Activated naive CD8-positive, alpha-beta T cell treated with anti-CD3 and anti-CD28 coated beads, Interleukin-2, amount 10 ng/mL, durations not matched to agents 7 days and 5 days (primary cell): ENCODE results near the gene ITGAX. TPM values are rescaled to one million over a fixed set of nuclear protein-coding genes. Genes with fewer than 3 reads are reported as not detected.

Source experiments
- ATAC-seq: fragments of 150-1000 bp; cut with Tn5 transposase; one replicate; pipeline ENCODE4 v1.10.0; 2021; ENCODE audit warnings: low read depth, moderate library complexity
- POLR2A ChIA-PET: fragments of 350-600 bp; sonication (Branson Sonifier 250); formaldehyde crosslinking; loops from one replicate; lab custom pipeline; 2021; ENCODE audit warnings: antibody characterized with exemption; lab: Charles Lee
- DNase-seq: peaks from one replicate; pipeline ENCODE4 v3.0.0; 2021
- H3K27ac Mint-ChIP-seq: one replicate; pipeline ENCODE4 v1.8.0; 2022; ENCODE audit warnings: mild to moderate bottlenecking, mixed read lengths
- H3K27me3 Mint-ChIP-seq: one replicate; pipeline ENCODE4 v1.8.0; 2022; ENCODE audit warnings: mild to moderate bottlenecking, moderate library complexity, mixed read lengths
- H3K36me3 Mint-ChIP-seq: one replicate; pipeline ENCODE4 v1.8.0; 2021; ENCODE audit warnings: mild to moderate bottlenecking, mixed read lengths
- H3K4me1 Mint-ChIP-seq: one replicate; pipeline ENCODE4 v1.8.0; 2021; ENCODE audit warnings: mixed read lengths
- H3K4me3 Mint-ChIP-seq: one replicate; pipeline ENCODE4 v1.8.0; 2022; ENCODE audit warnings: mild to moderate bottlenecking, moderate library complexity, mixed read lengths
- H3K9me3 Mint-ChIP-seq: one replicate; pipeline ENCODE4 v1.8.0; 2021; ENCODE audit warnings: mixed read lengths
- total RNA-seq, 2 experiments: library from RNA; stranded (reverse); gene quantifications; one replicate each; pipeline ENCODE4 v1.2.3, GENCODE V29; 2021

ITGAX gene
- total RNA-seq, 2 experiments from 2014 or later = 26.4 to 26.7 TPM

DNA sequence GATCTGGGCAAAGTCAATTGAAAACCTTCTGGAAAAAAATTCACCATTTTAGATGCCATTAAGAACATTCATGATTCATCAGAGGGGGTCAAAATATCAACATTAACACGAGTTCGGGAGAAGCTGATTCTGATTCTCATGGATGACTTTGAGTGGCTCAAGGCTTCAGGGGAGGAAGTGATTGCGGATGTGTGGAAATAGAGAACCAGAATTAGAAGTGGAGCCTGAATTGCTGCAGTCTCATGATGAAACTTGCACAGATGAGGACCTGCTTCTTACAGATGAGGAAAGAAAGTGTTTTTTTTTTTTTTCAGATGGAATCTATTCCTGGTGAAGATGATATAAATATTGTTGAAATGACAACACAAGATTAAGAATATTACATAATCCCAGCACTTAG, 12.9 kb downstream of the ITGAX start:
- DNase-seq (no peak), ATAC-seq (no peak)
- no peak overlapping the region for H3K27ac Mint-ChIP-seq
- peaks cover 35% of the 10 kb centered on the region for H3K4me1 Mint-ChIP-seq
- POLR2A ChIA-PET = interaction anchor here (0.6 to 0.9 kb wide), 2 partner anchors 14 to 90 kb away, joined by 3 to 7 read pairs; no protein-coding TSS in a partner anchor
- H3K9me3 Mint-ChIP-seq = no peaks in the 10 kb centered on the region
- H3K4me3 Mint-ChIP-seq = peak overlapping the region; percentile 48
- H3K27me3 Mint-ChIP-seq = no peaks in the 10 kb centered on the region
- H3K36me3 Mint-ChIP-seq = peaks cover 10% of the 10 kb centered on the region

- H3K27ac Mint-ChIP-seq = no peak overlapping the region
- no peak overlapping the region for H3K4me3 Mint-ChIP-seq
- peaks cover 2% of the 10 kb centered on the region for H3K9me3 Mint-ChIP-seq
- ATAC-seq (no peak), DNase-seq (no peak)
- POLR2A ChIA-PET = no interaction called here
- H3K4me1 Mint-ChIP-seq = peaks cover 23% of the 10 kb centered on the region
- peaks cover 13% of the 10 kb centered on the region for H3K36me3 Mint-ChIP-seq
- peaks cover 2% of the 10 kb centered on the region for H3K27me3 Mint-ChIP-seq
Observed at GRCh38 chr16:31371008-31371407, 16.0 kb downstream of the ITGAX start.

DNA sequence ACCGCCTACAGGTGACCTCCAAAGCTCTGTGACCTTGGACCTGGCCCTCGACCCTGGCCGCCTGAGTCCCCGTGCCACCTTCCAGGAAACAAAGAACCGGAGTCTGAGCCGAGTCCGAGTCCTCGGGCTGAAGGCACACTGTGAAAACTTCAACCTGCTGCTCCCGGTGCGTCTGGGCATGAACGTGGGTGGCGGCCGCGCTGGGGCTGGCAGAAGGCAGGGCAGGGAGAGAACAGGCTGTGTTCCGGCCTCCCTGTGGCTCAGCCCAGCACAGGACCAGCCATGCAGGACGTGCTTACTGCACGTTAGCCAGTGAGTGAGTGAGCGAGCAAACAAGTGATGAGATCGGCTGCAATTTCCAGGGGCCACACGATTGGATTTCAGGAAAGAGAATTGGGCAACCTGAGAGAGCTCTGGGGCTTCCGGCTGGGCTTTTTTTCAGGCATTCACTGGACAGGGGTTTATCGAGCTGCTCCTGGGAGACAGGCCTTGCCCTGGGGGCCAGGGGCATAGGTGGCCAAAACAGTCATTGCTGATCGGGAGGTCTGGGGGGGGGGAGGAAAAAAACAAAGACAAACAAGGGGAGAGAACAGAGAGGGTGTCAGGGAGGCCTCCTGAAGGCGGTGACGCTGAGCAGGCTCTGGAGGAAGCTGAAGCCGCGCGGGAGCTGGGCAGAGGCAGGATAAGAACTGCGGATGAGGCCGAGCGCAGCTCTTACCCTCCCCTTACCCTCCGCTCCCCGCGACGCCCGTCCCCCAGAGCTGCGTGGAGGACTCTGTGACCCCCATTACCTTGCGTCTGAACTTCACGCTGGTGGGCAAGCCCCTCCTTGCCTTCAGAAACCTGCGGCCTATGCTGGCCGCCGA, 16.9 kb downstream of the ITGAX start:
- H3K36me3 Mint-ChIP-seq = peaks cover 11% of the 10 kb centered on the region
- ATAC-seq (no peak), DNase-seq (no peak)
- no peak overlapping the region for H3K27ac Mint-ChIP-seq
- POLR2A ChIA-PET = no interaction called here
- H3K4me3 Mint-ChIP-seq = no peak overlapping the region
- peaks cover 2% of the 10 kb centered on the region for H3K27me3 Mint-ChIP-seq
- H3K4me1 Mint-ChIP-seq = peaks cover 17% of the 10 kb centered on the region
- H3K9me3 Mint-ChIP-seq = peaks cover 2% of the 10 kb centered on the region

- ATAC-seq (no peak), DNase-seq (no peak)
- H3K9me3 Mint-ChIP-seq = peaks cover 2% of the 10 kb centered on the region
- no peak overlapping the region for H3K27ac Mint-ChIP-seq
- peaks cover 13% of the 10 kb centered on the region for H3K4me1 Mint-ChIP-seq
- POLR2A ChIA-PET = no interaction called here
- H3K27me3 Mint-ChIP-seq = peaks cover 2% of the 10 kb centered on the region
- peaks cover 11% of the 10 kb centered on the region for H3K36me3 Mint-ChIP-seq
- no peak overlapping the region for H3K4me3 Mint-ChIP-seq
Observed at GRCh38 chr16:31373235-31373634, 18.3 kb downstream of the ITGAX start.

- no peak for DNase-seq
- H3K27ac Mint-ChIP-seq = no peak overlapping the region
- no peak overlapping the region for H3K4me3 Mint-ChIP-seq
- peaks cover 2% of the 10 kb centered on the region for H3K9me3 Mint-ChIP-seq
- H3K36me3 Mint-ChIP-seq = peaks cover 11% of the 10 kb centered on the region
- ATAC-seq = no peak
- H3K27me3 Mint-ChIP-seq = peaks cover 2% of the 10 kb centered on the region
- peaks cover 13% of the 10 kb centered on the region for H3K4me1 Mint-ChIP-seq
- POLR2A ChIA-PET = no interaction called here
Observed at GRCh38 chr16:31375231-31375630, 20.3 kb downstream of the ITGAX start.

DNA sequence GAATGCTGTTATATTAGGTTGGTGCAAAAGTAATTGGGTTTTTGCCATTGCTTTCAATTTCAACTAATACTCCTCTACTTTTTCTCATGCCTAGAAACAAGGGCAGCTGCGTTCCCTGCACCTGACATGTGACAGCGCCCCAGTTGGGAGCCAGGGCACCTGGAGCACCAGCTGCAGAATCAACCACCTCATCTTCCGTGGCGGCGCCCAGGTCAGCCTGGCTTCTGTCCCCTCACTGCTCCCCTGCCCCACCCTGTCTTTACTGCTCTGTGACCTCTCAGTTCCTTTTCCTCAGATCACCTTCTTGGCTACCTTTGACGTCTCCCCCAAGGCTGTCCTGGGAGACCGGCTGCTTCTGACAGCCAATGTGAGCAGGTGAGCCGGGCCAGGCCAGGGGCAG, 21.7 kb downstream of the ITGAX start:
- H3K27me3 Mint-ChIP-seq = peaks cover 3% of the 10 kb centered on the region
- no peak overlapping the region for H3K27ac Mint-ChIP-seq
- no peak overlapping the region for H3K4me3 Mint-ChIP-seq
- ATAC-seq (no peak), DNase-seq (no peak)
- peaks cover 11% of the 10 kb centered on the region for H3K4me1 Mint-ChIP-seq
- peaks cover 13% of the 10 kb centered on the region for H3K36me3 Mint-ChIP-seq
- POLR2A ChIA-PET = interaction anchor here (0.5 to 2.3 kb wide), 4 partner anchors 11 to 190 kb away, joined by 3 to 8 read pairs (median 4); no protein-coding TSS in a partner anchor
- peaks cover 2% of the 10 kb centered on the region for H3K9me3 Mint-ChIP-seq

DNA sequence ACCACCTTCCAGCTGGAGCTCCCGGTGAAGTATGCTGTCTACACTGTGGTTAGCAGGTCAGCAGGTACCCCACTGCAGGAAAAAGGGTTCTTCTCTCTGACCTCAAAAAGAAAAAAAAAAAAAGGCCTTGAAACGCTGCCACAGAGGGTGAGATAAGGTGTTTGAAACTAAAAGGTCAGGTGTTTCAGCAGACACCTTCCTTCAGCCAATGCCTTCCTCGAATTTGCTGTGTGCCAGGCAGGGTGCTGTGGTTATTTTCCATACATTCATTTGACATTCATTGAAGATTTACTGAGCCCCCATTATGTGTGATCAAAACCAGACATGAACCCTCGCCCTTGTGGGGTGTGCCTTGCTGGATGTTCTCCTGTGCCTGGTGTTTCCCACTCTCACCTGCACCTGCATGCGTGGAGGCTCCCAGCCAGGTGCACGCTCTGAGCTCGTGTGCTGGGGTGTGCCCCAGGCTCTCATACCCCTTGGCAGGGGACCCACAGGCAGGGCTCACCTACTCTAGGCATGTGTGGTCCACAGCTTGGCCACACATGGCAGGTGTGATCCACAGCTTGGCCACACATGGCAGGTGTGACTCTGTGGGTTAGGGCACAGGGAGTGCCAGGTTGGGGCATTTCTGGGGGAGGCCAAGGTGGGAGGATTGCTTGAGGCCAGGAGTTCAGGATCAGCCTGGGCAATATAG, 22.4 kb downstream of the ITGAX start:
- POLR2A ChIA-PET = interaction anchor here (0.5 to 2.3 kb wide), 4 partner anchors 11 to 190 kb away, joined by 3 to 8 read pairs (median 4); no protein-coding TSS in a partner anchor

DNA sequence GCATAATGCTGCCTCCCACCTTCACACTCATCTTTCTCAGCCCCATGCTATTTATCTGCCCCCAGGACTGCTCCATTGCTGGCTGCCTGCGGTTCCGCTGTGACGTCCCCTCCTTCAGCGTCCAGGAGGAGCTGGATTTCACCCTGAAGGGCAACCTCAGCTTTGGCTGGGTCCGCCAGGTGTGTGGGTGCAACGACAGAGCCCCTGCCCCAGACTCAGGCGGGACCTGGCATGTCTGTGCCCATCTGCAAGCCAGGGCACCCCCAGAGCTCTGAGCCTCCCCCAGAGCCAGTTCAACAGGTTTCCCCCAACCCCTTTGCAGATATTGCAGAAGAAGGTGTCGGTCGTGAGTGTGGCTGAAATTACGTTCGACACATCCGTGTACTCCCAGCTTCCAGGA, 25.2 kb downstream of the ITGAX start:
- Mint-ChIP-seq H3K9me3 (peaks cover 1% of the 10 kb centered on the region), H3K36me3 (peaks cover 14% of the 10 kb centered on the region), H3K27ac (no peak overlapping the region), H3K4me1 (peaks cover 25% of the 10 kb centered on the region), H3K27me3 (peaks cover 4% of the 10 kb centered on the region), H3K4me3 (no peak overlapping the region)
- no peak for DNase-seq
- POLR2A ChIA-PET = no interaction called here
- no peak for ATAC-seq

More for the DNA sequence above, 22.4 kb downstream of the ITGAX start:
- DNase-seq (no peak), ATAC-seq (no peak)
- peaks cover 12% of the 10 kb centered on the region for H3K4me1 Mint-ChIP-seq
- H3K27me3 Mint-ChIP-seq = peaks cover 4% of the 10 kb centered on the region
- peaks cover 16% of the 10 kb centered on the region for H3K36me3 Mint-ChIP-seq
- peak overlapping the region; percentile 46 for H3K27ac Mint-ChIP-seq
- H3K9me3 Mint-ChIP-seq = peaks cover 2% of the 10 kb centered on the region
- no peak overlapping the region for H3K4me3 Mint-ChIP-seq

- Mint-ChIP-seq H3K4me1 (peaks cover 32% of the 10 kb centered on the region), H3K4me3 (no peak overlapping the region), H3K36me3 (peaks cover 9% of the 10 kb centered on the region), H3K27ac (no peak overlapping the region), H3K9me3 (no peaks in the 10 kb centered on the region), H3K27me3 (peaks cover 14% of the 10 kb centered on the region)
- POLR2A ChIA-PET = interaction anchor here (0.6 to 2.0 kb wide), 9 partner anchors 37 to 240 kb away, joined by 3 to 14 read pairs (median 3); partner anchors contain the start of genes FUS, PYCARD, PYDC1 and ZNF843
- peak; percentile 86 for ATAC-seq
- DNase-seq = peak; percentile 76
Observed at GRCh38 chr16:31382485-31383161, 27.6 kb downstream of the ITGAX start.

DNA sequence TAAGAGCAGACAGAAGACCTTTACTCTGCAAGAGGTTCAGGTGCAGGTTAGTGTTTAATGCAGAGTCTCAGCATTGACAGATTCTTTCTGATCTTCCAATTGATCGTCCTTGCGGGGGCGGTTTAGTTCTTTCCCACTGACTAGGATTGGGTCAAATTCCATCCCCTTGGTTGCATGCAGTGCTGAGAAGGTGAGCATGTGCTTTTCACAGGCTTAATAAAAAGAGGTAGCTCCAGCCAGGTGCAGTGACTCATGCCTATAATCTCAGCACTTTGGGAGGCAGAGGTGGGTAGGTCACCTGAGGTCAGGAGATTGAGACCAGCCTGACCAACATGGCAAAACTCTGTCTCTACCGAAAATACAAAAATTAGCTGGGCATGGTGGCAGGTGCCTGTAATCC, 30.7 kb downstream of the ITGAX start:
- POLR2A ChIA-PET = interaction anchor here (0.8 to 1.8 kb wide), 6 partner anchors 35 to 240 kb away, joined by 3 to 6 read pairs (median 4); partner anchors contain the start of genes FUS and ZNF843
- H3K27me3 Mint-ChIP-seq = peaks cover 30% of the 10 kb centered on the region
- H3K27ac Mint-ChIP-seq = no peak overlapping the region
- H3K4me1 Mint-ChIP-seq = peaks cover 30% of the 10 kb centered on the region
- ATAC-seq (no peak), DNase-seq (no peak)
- no peak overlapping the region for H3K4me3 Mint-ChIP-seq
- H3K36me3 Mint-ChIP-seq = peaks cover 6% of the 10 kb centered on the region
- no peaks in the 10 kb centered on the region for H3K9me3 Mint-ChIP-seq

DNA sequence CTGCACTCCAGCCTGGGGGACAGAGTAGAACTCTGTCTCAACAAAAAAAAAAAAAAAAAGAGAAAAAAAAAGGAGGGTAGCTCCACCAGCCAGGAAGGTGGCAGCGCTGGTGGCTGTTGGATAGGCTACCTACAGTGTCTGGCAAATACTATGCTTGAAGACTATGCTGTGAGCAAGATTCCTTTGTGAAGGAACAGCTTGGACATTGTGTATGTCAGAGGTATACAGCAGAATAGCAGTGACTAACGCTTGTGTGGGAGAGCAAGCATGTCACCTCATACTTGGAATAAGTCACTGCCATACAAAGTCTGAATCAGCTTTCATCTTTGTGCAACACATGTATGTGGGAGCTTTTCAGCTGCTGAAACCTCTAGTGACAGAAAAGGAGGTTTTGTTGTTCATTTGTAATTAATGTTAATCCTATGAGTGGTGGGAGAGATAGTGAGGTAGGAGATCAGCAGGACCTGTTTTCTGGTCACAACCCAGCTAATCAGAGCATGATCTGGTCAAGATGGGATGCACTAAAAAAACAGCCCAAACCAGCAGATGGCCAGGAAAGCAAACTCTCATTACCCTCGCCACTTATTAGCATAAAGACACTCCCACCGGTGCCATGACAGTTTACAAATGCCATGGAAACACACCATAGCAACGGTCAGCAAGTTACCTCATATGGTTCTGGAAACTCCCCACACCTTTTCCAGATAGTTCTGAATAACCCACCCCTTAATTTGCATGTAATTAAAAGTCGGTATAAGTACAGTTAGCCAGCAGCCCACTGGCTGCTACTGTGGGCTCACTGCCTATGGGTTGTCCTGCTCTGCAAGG, 31.4 kb downstream of the ITGAX start:
- peaks cover 30% of the 10 kb centered on the region for H3K27me3 Mint-ChIP-seq
- H3K4me3 Mint-ChIP-seq = no peak overlapping the region
- POLR2A ChIA-PET = interaction anchor here (0.5 to 1.8 kb wide), 8 partner anchors 28 to 241 kb away, joined by 3 to 6 read pairs (median 4); partner anchors contain the start of genes FUS and ZNF843
- peaks cover 6% of the 10 kb centered on the region for H3K36me3 Mint-ChIP-seq
- H3K27ac Mint-ChIP-seq = no peak overlapping the region
- no peaks in the 10 kb centered on the region for H3K9me3 Mint-ChIP-seq
- H3K4me1 Mint-ChIP-seq = peaks cover 30% of the 10 kb centered on the region
- ATAC-seq (no peak), DNase-seq (no peak)

DNA sequence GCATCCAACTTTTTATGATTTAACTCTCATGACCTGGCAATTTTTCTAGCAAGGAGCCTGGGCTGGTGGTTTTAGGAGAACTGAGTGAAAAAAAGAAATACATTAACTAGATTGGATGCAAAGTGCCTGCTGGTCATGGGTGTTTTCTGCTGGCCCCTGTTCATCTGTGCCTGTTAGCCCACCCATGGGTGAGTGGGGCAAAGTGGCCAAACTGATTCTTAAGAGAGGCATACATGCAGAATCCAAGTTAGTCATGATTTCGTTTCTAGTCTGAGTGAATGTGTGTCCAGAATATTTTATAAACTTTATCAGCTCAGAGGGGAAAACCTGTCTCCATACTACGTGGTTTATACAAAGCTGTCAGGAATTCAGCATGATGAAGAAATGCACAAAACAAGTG, 33.6 kb downstream of the ITGAX start:
- peaks cover 28% of the 10 kb centered on the region for H3K27me3 Mint-ChIP-seq

More for the DNA sequence above, 33.6 kb downstream of the ITGAX start:
- POLR2A ChIA-PET = no interaction called here
- no peak overlapping the region for H3K27ac Mint-ChIP-seq
- H3K9me3 Mint-ChIP-seq = no peaks in the 10 kb centered on the region
- ATAC-seq (no peak), DNase-seq (no peak)
- H3K4me3 Mint-ChIP-seq = no peak overlapping the region
- peaks cover 23% of the 10 kb centered on the region for H3K4me1 Mint-ChIP-seq
- no peaks in the 10 kb centered on the region for H3K36me3 Mint-ChIP-seq
